Neural cell (in vitro differentiated cells): ENCODE data around the gene NXPH2.

ENCODE experiments used
- CTCF ChIP-seq: fragments of 450-650 bp; IDR thresholded peaks from 2 replicates; pipeline ENCODE4 v1.5.1; 2014; ENCODE audit warnings: antibody characterized with exemption, mild to moderate bottlenecking, moderate library complexity; ENCODE audit not compliant: poor library complexity, severe bottlenecking
- EP300 ChIP-seq: fragments of 450-650 bp; conservative IDR thresholded peaks from 2 replicates; pipeline ENCODE4 v1.6.1; 2014; ENCODE audit warnings: antibody characterized with exemption, mild to moderate bottlenecking, moderate library complexity; ENCODE audit not compliant: poor library complexity, severe bottlenecking
- EZH2 ChIP-seq: fragments of 200-600, 300-800 bp; shearing (Covaris generic), sonication (generic); IDR thresholded peaks from 2 replicates; pipeline ENCODE4 v1.6.1; 2014; ENCODE audit warnings: antibody characterized with exemption, low read length, borderline replicate concordance, mild to moderate bottlenecking; ENCODE audit not compliant: insufficient read depth, poor library complexity, severe bottlenecking
- POLR2AphosphoS5 ChIP-seq: IDR thresholded peaks from 2 replicates; pipeline ENCODE4 v1.6.1; 2012
- RAD21 ChIP-seq: fragments of 450-650 bp; conservative IDR thresholded peaks from 2 replicates; pipeline ENCODE4 v1.6.1; 2014; ENCODE audit warnings: antibody characterized with exemption, mild to moderate bottlenecking, moderate library complexity
- REST ChIP-seq: IDR thresholded peaks from 2 replicates; pipeline ENCODE4 v1.6.1; 2012; ENCODE audit warnings: borderline replicate concordance
- SMC3 ChIP-seq: fragments of 450-650 bp; conservative IDR thresholded peaks from 2 replicates; pipeline ENCODE4 v1.6.1; 2014; ENCODE audit warnings: antibody characterized with exemption, mild to moderate bottlenecking, moderate library complexity; ENCODE audit not compliant: poor library complexity

GRCh38 chr2:138700716-138701115 is 79.5 kb downstream of the NXPH2 start:
- TF ChIP-seq CTCF: no peak
- no peak for TF ChIP-seq REST
- no peak for TF ChIP-seq EZH2
- TF ChIP-seq EP300: no peak
- TF ChIP-seq RAD21: no peak
- TF ChIP-seq POLR2AphosphoS5: no peak
- TF ChIP-seq SMC3: no peak
